Measurements from ENCODE around the gene G6PD.

The G6PD gene

GRCh38 chrX:154484255-154485149, 62.1 kb downstream of the G6PD start:
- Histone ChIP-seq H3K9me3 (ENCODE audit: low read length) (no peaks in the 10 kb centered on the region), H3K27me3 (ENCODE audit: control insufficient read depth in 1 of 2, insufficient read depth in 2 of 2, low read length in 2 of 2) (no peaks in the 10 kb centered on the region), H3K4me3 (ENCODE audit: low read depth in 1 of 2, low read length in 2 of 2) (no peak overlapping the region), H3K4me1 (ENCODE audit: insufficient read depth, low read length) (peaks cover 16% of the 10 kb centered on the region), H3K27ac (ENCODE audit: low read depth, low read length) (no peak overlapping the region), H3K36me3 (ENCODE audit: insufficient read depth, low read length) (peaks cover 20% of the 10 kb centered on the region), H3K9ac (ENCODE audit: low read length) (no peak overlapping the region)

DNA sequence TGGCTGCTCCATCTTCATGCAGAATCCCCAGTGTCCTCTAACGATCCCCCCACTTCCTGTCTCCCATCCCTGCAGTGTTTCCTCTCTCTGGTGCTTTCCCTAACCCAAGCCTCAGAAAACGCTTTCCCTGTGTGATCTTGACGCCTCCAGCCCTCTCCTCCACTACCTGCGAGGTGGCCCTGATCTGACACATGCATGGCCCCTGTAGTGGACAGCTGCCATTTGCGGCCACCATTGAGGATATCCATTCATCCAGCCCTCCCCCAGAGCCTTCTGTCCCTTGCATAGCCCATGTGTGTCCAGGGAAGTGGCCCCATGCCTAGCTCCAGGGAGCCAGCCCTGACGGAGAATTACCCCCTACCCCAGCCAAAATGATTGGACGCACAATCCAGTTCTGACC, 63.3 kb downstream of the G6PD start:
- no peak overlapping the region for H3K27ac ChIP-seq (ENCODE audit: low read depth, low read length)
- no peak overlapping the region for H3K4me3 ChIP-seq (ENCODE audit: low read depth in 1 of 2, low read length in 2 of 2)
- peaks cover 0 to 5% of the 10 kb centered on the region in 2 donors for H3K27me3 ChIP-seq (ENCODE audit: control insufficient read depth in 1 of 2, insufficient read depth in 2 of 2, low read length in 2 of 2)

GRCh38 chrX:154482786-154483185, 63.9 kb downstream of the G6PD start:
- Histone ChIP-seq H3K9me3 (ENCODE audit: low read length) (no peaks in the 10 kb centered on the region), H3K27ac (ENCODE audit: low read depth, low read length) (no peak overlapping the region), H3K9ac (ENCODE audit: low read length) (no peak overlapping the region), H3K36me3 (ENCODE audit: insufficient read depth, low read length) (peaks cover 15% of the 10 kb centered on the region), H3K4me1 (ENCODE audit: insufficient read depth, low read length) (peaks cover 10% of the 10 kb centered on the region), H3K4me3 (ENCODE audit: low read depth in 1 of 2, low read length in 2 of 2) (no peak overlapping the region), H3K27me3 (ENCODE audit: control insufficient read depth in 1 of 2, insufficient read depth in 2 of 2, low read length in 2 of 2) (peaks cover 0 to 5% of the 10 kb centered on the region in 2 donors)

More for the DNA sequence above, 63.3 kb downstream of the G6PD start:
- peaks cover 10% of the 10 kb centered on the region for H3K4me1 ChIP-seq (ENCODE audit: insufficient read depth, low read length)
- peaks cover 20% of the 10 kb centered on the region for H3K36me3 ChIP-seq (ENCODE audit: insufficient read depth, low read length)
- H3K9me3 ChIP-seq (ENCODE audit: low read length) = no peaks in the 10 kb centered on the region
- H3K9ac ChIP-seq (ENCODE audit: low read length) = no peak overlapping the region

- H3K36me3 ChIP-seq (ENCODE audit: insufficient read depth, low read length) = peaks cover 15% of the 10 kb centered on the region
- no peak overlapping the region for H3K4me3 ChIP-seq (ENCODE audit: low read depth in 1 of 2, low read length in 2 of 2)
- H3K9ac ChIP-seq (ENCODE audit: low read length) = no peak overlapping the region
- H3K4me1 ChIP-seq (ENCODE audit: insufficient read depth, low read length) = peaks cover 10% of the 10 kb centered on the region
- H3K27me3 ChIP-seq (ENCODE audit: control insufficient read depth in 1 of 2, insufficient read depth in 2 of 2, low read length in 2 of 2) = peaks cover 0 to 5% of the 10 kb centered on the region in 2 donors
- H3K27ac ChIP-seq (ENCODE audit: low read depth, low read length) = no peak overlapping the region
- H3K9me3 ChIP-seq (ENCODE audit: low read length) = no peaks in the 10 kb centered on the region
These were observed 64.6 kb downstream of the G6PD start for GRCh38 chrX:154481911-154482601.

All from muscle layer of colon (tissue), 2 donors.